Activated CD4-positive, alpha-beta T cell treated with anti-CD3 and anti-CD28 coated beads for 36 hours (primary cell): ENCODE results near the gene BATF. TPM values are rescaled to one million over a fixed set of nuclear protein-coding genes. Genes with fewer than 3 reads are reported as not detected.

Experiments
- ATAC-seq: fragments of 200-7000 bp; cut with Tn5 transposase; one replicate; pipeline ENCODE4 v1.10.0; 2021; ENCODE audit warnings: mild to moderate bottlenecking, moderate library complexity
- CTCF ChIA-PET: fragments of 350-600 bp; sonication (Branson Sonifier 250); formaldehyde crosslinking; loops from one replicate; lab custom pipeline; 2021; ENCODE audit warnings: antibody characterized with exemption; lab: Charles Lee
- POLR2A ChIA-PET: fragments of 350-600 bp; sonication (Branson Sonifier 250); formaldehyde crosslinking; loops from one replicate; lab custom pipeline; 2021; ENCODE audit warnings: antibody characterized with exemption, inconsistent platforms; lab: Charles Lee
- DNase-seq: peaks from one replicate; pipeline ENCODE4 v3.0.0-alpha.2; 2020
- H3K27ac Mint-ChIP-seq: one replicate; pipeline ENCODE4 v1.8.0; 2021; ENCODE audit warnings: mixed read lengths
- H3K27me3 Mint-ChIP-seq: one replicate; pipeline ENCODE4 v1.8.0; 2021; ENCODE audit warnings: mixed read lengths
- H3K36me3 Mint-ChIP-seq: one replicate; pipeline ENCODE4 v1.8.0; 2021; ENCODE audit warnings: low read depth, mixed read lengths
- H3K4me1 Mint-ChIP-seq: one replicate; pipeline ENCODE4 v1.8.0; 2021; ENCODE audit warnings: mixed read lengths
- H3K4me3 Mint-ChIP-seq: one replicate; pipeline ENCODE4 v1.8.0; 2021; ENCODE audit warnings: mild to moderate bottlenecking, moderate library complexity, mixed read lengths
- H3K9me3 Mint-ChIP-seq: one replicate; pipeline ENCODE4 v1.8.0; 2021; ENCODE audit warnings: low read depth, mixed read lengths
- intact Hi-C, 2 experiments: fragments of 100-400 bp; cut with DNase I in 1 of 2; cut with micrococcal nuclease in 1 of 2; formaldehyde crosslinking; loops; one replicate each; pipeline versions ENCODE4 v1.14.2 to v1.15.1; 2022 to 2024; cut with DNase I, micrococcal nuclease
- total RNA-seq, 2 experiments: library from RNA; stranded (reverse); gene quantifications; one replicate each; pipeline ENCODE4 v1.2.3, GENCODE V29; 2021

Gene BATF
- total RNA-seq, 2 experiments from 2014 or later: 165 to 187 TPM

DNA sequence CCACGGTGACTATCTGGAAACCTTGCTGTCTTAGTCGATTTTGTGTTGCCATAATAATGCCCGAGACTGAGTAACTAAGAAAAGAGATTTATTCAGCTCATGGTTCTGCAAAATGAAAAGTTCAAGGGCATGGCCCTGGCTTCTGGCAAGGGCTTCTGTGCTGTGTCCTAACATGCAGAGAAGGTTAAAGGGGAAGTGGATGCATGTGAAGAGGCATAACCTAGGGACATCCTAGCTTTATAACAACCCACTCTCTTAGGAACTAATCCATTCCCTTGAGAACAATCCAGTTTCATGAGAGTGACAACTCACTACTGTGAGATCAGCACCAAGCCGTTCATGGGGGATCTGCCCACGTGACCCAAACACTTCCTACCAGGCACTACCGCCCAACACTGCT, 67.7 kb downstream of the BATF start:
- CTCF ChIA-PET: no interaction called here
- intact Hi-C loops: no loop called here
- H3K4me3 Mint-ChIP-seq: no peak overlapping the region
- no peak for ATAC-seq
- no peak for DNase-seq
- H3K27me3 Mint-ChIP-seq: no peaks in the 10 kb centered on the region
- H3K4me1 Mint-ChIP-seq: no peaks in the 10 kb centered on the region
- no peak overlapping the region for H3K27ac Mint-ChIP-seq
- no peaks in the 10 kb centered on the region for H3K9me3 Mint-ChIP-seq
- peaks cover 8% of the 10 kb centered on the region for H3K36me3 Mint-ChIP-seq
- POLR2A ChIA-PET: no interaction called here

DNA sequence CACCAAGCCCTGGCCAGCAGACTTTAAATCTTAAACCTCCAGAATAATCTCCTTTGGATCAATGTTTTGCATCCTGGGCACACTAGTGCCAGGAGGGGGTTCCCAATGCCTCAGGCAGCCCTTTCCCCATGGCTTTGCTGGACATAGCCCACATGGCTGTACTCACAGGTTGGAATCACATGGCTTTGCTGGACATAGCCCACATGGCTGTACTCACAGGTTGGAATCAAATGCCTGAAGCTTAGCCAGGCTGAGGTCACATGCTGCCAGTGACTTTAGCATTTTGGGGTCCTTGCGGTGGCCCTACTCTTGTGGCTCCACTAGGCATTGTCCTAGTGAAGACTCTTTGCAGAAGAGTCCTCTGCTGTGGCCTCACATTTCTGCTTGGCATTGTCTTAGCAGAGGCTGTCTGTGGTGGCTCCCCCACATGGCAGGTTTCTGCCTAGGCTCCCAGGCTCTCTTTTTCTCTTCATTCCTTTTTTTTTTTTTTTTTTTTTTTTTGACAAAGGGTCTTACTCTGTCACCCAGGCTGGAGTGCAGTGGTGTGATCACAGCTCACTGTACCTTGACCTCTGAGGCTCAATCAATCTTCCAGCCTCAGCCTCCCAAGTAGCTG, 69.2 kb downstream of the BATF start:
- ATAC-seq (no peak), DNase-seq (no peak)
- ChIA-PET CTCF (interaction anchor here (0.5 to 0.6 kb wide), 2 partner anchors 77 to 205 kb away, joined by 3 to 4 read pairs; no protein-coding TSS in a partner anchor), POLR2A (no interaction called here)
- H3K27me3 Mint-ChIP-seq: no peaks in the 10 kb centered on the region
- no peak overlapping the region for H3K4me3 Mint-ChIP-seq
- H3K36me3 Mint-ChIP-seq: peaks cover 8% of the 10 kb centered on the region
- H3K27ac Mint-ChIP-seq: no peak overlapping the region
- H3K9me3 Mint-ChIP-seq: no peaks in the 10 kb centered on the region
- intact Hi-C loops: no loop called here
- H3K4me1 Mint-ChIP-seq: no peaks in the 10 kb centered on the region

DNA sequence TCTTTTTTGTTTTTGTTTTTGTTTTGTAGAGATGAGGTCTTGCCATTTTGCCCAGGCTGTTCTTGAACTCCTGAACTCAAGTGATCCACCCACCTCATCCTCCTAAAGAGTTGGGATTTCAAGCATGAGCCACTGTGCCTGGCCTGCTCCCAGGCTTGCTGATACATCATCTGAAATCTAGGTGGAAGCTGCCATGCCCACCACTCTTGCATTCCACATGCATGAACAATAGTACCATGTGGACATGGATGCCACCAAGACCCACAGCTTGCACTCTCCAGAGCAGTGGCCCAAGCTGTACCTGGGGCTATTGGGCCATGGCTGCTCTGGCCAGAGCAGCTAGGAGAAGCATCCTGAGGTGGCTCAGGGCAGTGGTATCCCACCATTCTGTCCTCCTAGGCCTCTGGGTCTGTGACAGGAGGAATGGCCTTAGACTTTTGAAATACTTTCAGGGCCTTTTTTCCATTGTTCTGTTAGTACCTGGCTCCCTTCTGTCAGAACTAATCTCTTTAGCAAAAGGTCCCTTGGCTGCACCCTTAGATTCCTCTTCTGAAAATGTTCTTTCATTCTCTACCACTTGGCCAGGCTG, 69.8 kb downstream of the BATF start:
- ATAC-seq: no peak
- POLR2A ChIA-PET: no interaction called here
- Mint-ChIP-seq H3K27ac (no peak overlapping the region), H3K36me3 (peaks cover 8% of the 10 kb centered on the region), H3K27me3 (no peaks in the 10 kb centered on the region), H3K9me3 (no peaks in the 10 kb centered on the region), H3K4me3 (no peak overlapping the region), H3K4me1 (no peaks in the 10 kb centered on the region)
- CTCF ChIA-PET: interaction anchor here (0.6 kb wide), 1 partner anchor 206 kb away, joined by 4 read pairs; no protein-coding TSS in a partner anchor
- intact Hi-C loops: no loop called here
- no peak for DNase-seq

DNA sequence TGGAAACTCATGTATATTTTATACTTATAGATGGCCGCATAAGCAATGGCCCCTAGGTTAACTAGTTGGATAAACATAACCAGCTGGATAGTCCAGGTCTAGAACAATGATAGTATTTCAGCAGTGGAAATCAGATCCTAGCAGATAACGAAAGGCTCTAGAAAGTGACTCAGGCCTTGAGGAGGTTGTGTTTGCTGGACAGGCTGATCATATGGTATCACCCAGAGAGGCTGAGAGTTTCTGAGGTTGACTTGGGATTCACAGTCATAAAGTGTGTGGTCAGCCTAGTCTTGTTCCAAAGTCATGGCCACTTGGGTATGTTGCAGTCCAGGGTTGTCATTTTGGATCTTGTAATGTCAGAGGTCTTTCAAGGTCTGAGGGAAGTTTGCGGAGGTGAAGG, 73.0 kb downstream of the BATF start:
- DNase-seq: no peak
- intact Hi-C loops: no loop called here
- no peak overlapping the region for H3K27ac Mint-ChIP-seq
- H3K9me3 Mint-ChIP-seq: no peaks in the 10 kb centered on the region
- no peak for ATAC-seq
- POLR2A ChIA-PET: no interaction called here
- peaks cover 7% of the 10 kb centered on the region for H3K36me3 Mint-ChIP-seq
- H3K27me3 Mint-ChIP-seq: no peaks in the 10 kb centered on the region
- no peaks in the 10 kb centered on the region for H3K4me1 Mint-ChIP-seq
- no peak overlapping the region for H3K4me3 Mint-ChIP-seq
- CTCF ChIA-PET: no interaction called here

Other genes with a start within 250 kb of the BATF start
- 10 to 100 TPM; 16.0 to 21.1 TPM for gene FOS, start 243.6 kb upstream of the BATF start, total RNA-seq
- gene JDP2, start 94.4 kb upstream of the BATF start, total RNA-seq: 1 to 10 TPM; 2.4 to 2.6 TPM
- gene FLVCR2, start 56.2 kb downstream of the BATF start, total RNA-seq: 1 to 10 TPM; 2.2 to 3.2 TPM
- 10 to 100 TPM; 19.1 to 23.7 TPM for gene ERG28, start 138.4 kb downstream of the BATF start, total RNA-seq
- 10 to 100 TPM; 27.3 to 38.6 TPM for gene TTLL5, start 138.8 kb downstream of the BATF start, total RNA-seq